Lower lobe of right lung (tissue), 2 donors: ENCODE data around the gene DCK. TPM values are rescaled to one million over a fixed set of nuclear protein-coding genes. Genes with fewer than 3 reads are reported as not detected.

Experiments used
- ATAC-seq, 2 donors: fragments of 200-7000 bp; cut with Tn5 transposase; one replicate each; pipeline ENCODE4 v1.9.1; 2020 to 2022; ENCODE audit warnings: mild to moderate bottlenecking in 2 of 2, moderate library complexity in 2 of 2
- DNase-seq: peaks from one replicate; pipeline ENCODE4 v3.0.0-alpha.2; 2020
- H3K27ac ChIP-seq: fragments of 200-600 bp; one replicate; pipeline ENCODE4 v1.8.0; 2022
- H3K27me3 ChIP-seq: fragments of 200-600 bp; one replicate; pipeline ENCODE4 v1.8.0; 2022; ENCODE audit warnings: low read depth
- H3K36me3 ChIP-seq: fragments of 200-600 bp; one replicate; pipeline ENCODE4 v1.8.0; 2022; ENCODE audit warnings: mild to moderate bottlenecking
- H3K4me1 ChIP-seq: fragments of 200-600 bp; one replicate; pipeline ENCODE4 v1.8.0; 2022
- H3K4me3 ChIP-seq: fragments of 200-600 bp; one replicate; pipeline ENCODE4 v1.8.0; 2022; ENCODE audit warnings: mild to moderate bottlenecking
- H3K9me3 ChIP-seq: fragments of 200-600 bp; one replicate; pipeline ENCODE4 v1.8.0; 2022
- CTCF ChIP-seq: fragments of 200-600 bp; IDR thresholded peaks from one replicate; pipeline ENCODE4 v1.8.0; 2022; ENCODE audit warnings: antibody characterized with exemption, mild to moderate bottlenecking
- intact Hi-C: fragments of 100-400 bp; cut with DNase I; formaldehyde crosslinking; loops from one replicate; pipeline ENCODE4 v1.11.0; 2022
- total RNA-seq: library from RNA; stranded (reverse); fragmentation: NEBNext Ultra II Directional; extraction: Animal tissue kit (Norgen Biotek cat#: 25700); gene quantifications from one replicate; pipeline ENCODE4 v1.2.1, GENCODE V29; 2021
- donor health status: DM: no; HTN: yes; CAD: no; lungs with severe emphysema.

Gene DCK
- total RNA-seq, 1 donor from 2014 or later: 18.1 TPM

GRCh38 chr4:70954032-70954431, 39.4 kb upstream of the DCK start:
- no peak for TF ChIP-seq CTCF
- H3K27ac ChIP-seq: no peak overlapping the region
- no peaks in the 10 kb centered on the region for H3K9me3 ChIP-seq
- H3K36me3 ChIP-seq: peaks cover under 1% of the 10 kb centered on the region
- no peak for DNase-seq
- no peak overlapping the region for H3K4me3 ChIP-seq
- no peaks in the 10 kb centered on the region for H3K27me3 ChIP-seq
- H3K4me1 ChIP-seq: peaks cover 11% of the 10 kb centered on the region
- intact Hi-C loops: no loop called here
- no peak for ATAC-seq

GRCh38 chr4:70956549-70957210, 36.8 kb upstream of the DCK start:
- Histone ChIP-seq H3K27me3 (no peaks in the 10 kb centered on the region), H3K4me3 (no peak overlapping the region), H3K4me1 (peaks cover 5% of the 10 kb centered on the region), H3K36me3 (peaks cover 25% of the 10 kb centered on the region), H3K27ac (no peak overlapping the region), H3K9me3 (no peaks in the 10 kb centered on the region)
- no peak for TF ChIP-seq CTCF
- ATAC-seq (no peak), DNase-seq (no peak)
- intact Hi-C loops: no loop called here

GRCh38 chr4:70958681-70959080, 34.8 kb upstream of the DCK start:
- DNase-seq (no peak), ATAC-seq (no peak)
- H3K36me3 ChIP-seq: peaks cover 25% of the 10 kb centered on the region
- intact Hi-C loops: no loop called here
- TF ChIP-seq CTCF: no peak
- no peak overlapping the region for H3K4me3 ChIP-seq
- H3K27ac ChIP-seq: no peak overlapping the region
- no peaks in the 10 kb centered on the region for H3K27me3 ChIP-seq
- peaks cover 2% of the 10 kb centered on the region for H3K4me1 ChIP-seq
- H3K9me3 ChIP-seq: no peaks in the 10 kb centered on the region

- no peaks in the 10 kb centered on the region for H3K27me3 ChIP-seq
- no peaks in the 10 kb centered on the region for H3K9me3 ChIP-seq
- no peak for TF ChIP-seq CTCF
- no peaks in the 10 kb centered on the region for H3K4me1 ChIP-seq
- H3K36me3 ChIP-seq: peaks cover 15% of the 10 kb centered on the region
- no peak overlapping the region for H3K27ac ChIP-seq
- ATAC-seq (no peak), DNase-seq (no peak)
- H3K4me3 ChIP-seq: no peak overlapping the region
- intact Hi-C loops: no loop called here
Measured at GRCh38 chr4:70969076-70969475, 24.4 kb upstream of the DCK start.

- Histone ChIP-seq H3K4me3 (no peak overlapping the region), H3K27ac (no peak overlapping the region), H3K36me3 (peaks cover 21% of the 10 kb centered on the region), H3K9me3 (no peaks in the 10 kb centered on the region), H3K4me1 (no peaks in the 10 kb centered on the region), H3K27me3 (no peaks in the 10 kb centered on the region)
- TF ChIP-seq CTCF: no peak
- ATAC-seq (no peak), DNase-seq (no peak)
- intact Hi-C loops: no loop called here
Measured at GRCh38 chr4:70976252-70976651, 17.2 kb upstream of the DCK start.
